ENCODE measurements around the gene SPRR1B.

GRCh38 chr1:152982076-152982475, 48.9 kb upstream of the SPRR1B start:
- TF ChIP-seq CTCF (IDR thresholded peaks at IDR 0.05) (no peak), POLR2A (IDR thresholded peaks at IDR 0.05) (no peak)

Measured in Peyer's patch (tissue), 4 donors.